ENCODE measurements around the gene ZNF710.
A peak's percentile ranks its signal among the peaks of the same experiment; 100 is the strongest.
"Not testable (repeated sequence)": the region's sequence is repeated elsewhere in the genome, so short reads cannot be mapped to it uniquely, and the experiment has no call there.

Gene ZNF710

DNA sequence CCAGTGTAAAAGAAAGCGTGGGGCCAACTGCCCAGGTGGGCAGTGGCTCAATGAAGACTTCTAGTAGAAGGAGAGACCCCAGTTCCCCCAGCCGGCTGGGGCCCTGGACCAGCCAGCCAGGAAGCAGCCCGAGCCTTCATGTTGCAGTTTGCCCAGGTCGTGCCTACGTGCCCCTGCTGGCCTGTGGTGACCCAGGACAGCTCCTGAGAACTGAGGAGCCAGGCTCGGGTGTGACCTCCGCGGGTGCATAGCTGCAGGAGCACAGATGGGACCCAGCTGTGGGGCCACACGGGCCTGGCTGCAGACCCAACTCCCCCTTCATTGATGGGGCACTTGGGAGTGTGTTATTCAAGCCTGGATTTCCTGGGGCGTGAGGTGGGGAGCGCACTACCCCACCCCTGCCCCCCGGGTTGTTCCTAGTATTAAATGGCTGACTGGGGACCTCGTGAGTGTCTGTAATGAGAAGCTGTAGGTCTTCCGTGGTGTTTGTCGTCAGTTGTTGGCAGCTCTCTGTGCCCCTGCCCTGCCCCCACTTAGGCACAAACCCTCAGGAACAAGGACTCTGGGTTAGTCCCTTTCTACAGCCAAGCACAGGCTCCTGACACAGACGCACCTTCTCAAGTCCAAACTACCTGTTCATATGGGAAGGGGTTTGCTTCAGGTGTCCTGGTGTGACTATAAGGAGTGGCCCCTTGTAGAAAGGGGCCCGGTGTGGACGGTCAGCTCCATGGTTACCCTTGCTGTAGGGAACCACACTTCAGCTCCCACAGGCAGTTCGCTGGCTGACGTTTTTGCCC, 62.0 kb downstream of the ZNF710 start:
- DNase-seq: no peak

DNA sequence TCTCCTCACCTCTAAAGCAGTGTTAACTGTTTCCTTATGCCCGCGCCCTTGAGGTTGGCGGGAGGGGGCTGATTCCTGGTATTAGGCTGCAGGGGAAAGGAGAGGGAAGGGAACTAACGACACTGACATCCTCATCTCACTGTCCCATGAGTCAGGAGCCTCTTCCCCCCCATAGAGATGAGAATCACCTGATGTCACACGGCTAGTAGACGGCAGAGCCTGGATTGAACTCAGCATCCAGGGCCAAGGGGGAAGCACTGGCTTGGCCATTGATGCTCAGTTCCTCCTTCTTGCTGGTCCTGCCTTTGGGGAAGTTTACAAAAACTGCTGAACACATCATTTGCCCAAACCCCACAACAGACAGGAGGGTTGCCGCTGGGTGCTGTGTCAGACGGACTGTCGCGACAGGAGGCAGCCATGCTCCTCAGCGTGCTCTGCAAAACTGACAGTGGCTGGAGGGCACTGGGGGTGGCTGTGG, 62.7 kb downstream of the ZNF710 start:
- peak; percentile 58 for DNase-seq

GRCh38 chr15:90064911-90065681, 64.0 kb downstream of the ZNF710 start:
- no peak for DNase-seq

DNA sequence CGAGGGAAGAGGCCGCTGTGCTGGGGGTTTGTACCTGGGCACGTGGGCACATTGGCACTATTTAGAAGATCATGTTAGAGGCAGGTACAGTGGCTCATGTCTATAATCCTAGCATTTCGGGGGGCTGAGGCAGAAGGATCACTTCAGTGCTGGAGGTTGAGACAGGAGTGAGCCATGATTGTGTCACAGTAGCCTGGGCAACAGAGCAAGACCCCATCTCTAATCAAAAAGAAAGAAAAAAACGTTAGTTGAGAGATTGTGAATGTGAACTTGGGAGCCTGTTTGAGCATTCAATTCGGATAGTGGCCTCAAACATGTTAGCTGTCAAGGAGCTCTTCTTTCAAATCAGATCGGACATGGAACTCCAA, 64.5 kb downstream of the ZNF710 start:
- DNase-seq: no peak

DNA sequence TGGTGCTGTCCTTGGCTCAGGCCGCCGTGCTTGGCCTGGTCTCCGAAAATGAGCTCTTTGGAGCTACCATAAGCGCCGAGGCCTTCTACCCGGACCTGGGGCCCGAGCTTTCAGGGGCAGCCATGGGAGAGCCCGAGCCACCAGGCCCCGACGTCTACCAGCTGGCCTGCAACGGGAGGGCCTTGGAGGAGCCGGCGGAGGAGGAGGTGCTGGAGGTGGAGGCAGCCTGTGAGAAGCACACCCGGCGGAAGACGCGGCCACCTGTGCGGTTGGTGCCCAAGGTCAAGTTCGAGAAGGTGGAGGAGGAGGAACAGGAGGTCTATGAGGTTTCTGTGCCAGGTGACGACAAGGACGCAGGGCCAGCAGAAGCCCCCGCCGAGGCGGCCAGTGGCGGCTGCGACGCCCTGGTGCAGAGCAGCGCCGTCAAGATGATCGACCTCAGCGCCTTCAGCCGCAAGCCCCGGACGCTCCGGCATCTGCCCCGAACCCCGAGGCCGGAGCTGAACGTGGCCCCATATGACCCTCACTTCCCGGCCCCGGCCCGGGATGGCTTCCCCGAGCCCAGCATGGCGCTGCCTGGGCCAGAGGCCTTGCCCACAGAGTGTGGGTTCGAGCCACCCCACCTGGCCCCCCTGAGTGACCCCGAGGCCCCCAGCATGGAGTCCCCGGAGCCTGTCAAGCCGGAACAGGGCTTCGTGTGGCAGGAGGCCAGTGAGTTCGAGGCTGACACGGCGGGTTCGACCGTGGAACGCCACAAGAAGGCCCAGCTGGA, 66.2 kb downstream of the ZNF710 start:
- no peak for DNase-seq

DNA sequence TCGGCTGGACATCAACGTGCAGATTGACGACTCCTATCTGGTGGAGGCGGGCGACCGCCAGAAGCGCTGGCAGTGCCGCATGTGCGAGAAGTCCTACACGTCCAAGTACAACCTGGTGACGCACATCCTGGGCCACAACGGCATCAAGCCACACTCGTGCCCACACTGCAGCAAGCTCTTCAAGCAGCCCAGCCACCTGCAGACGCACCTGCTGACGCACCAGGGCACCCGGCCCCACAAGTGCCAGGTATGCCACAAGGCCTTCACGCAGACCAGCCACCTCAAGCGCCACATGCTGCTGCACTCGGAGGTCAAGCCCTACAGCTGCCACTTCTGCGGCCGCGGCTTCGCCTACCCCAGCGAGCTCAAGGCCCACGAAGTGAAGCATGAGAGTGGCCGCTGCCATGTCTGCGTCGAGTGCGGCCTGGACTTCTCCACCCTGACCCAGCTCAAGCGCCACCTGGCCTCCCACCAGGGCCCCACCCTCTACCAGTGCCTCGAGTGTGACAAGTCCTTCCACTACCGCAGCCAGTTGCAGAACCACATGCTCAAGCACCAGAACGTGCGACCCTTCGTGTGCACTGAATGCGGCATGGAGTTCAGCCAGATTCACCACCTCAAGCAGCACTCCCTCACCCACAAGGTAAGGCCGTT, 67.0 kb downstream of the ZNF710 start:
- no peak for DNase-seq

GRCh38 chr15:90070623-90071022, 69.5 kb downstream of the ZNF710 start:
- DNase-seq: not testable (repeated sequence)

DNA sequence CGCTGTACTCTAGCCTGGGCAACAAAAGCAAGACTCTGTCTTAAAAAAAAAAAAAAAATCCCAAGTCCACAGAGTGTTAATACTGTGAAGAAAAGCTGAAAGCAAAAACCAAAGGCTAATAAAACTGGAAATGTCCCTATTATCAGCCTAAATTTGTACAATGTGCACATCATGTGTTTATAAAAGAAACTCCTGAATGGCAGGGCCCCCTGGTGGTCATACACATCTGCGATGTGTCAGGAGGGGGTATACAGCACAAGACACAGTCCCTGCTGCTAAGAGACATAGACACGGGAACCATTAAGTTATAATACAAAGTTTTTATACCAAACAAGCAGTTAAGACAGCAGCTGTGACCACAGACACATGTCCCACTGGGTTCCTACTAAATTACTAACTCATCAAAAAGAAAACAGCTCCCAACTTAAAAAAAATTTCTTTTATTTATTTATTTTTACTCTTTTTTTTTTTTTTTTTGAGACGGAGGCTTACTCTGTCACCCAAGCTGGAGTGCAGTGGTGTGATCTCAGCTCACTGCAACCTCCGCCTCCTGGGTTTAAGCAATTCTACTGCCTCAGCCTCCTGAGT, 70.2 kb downstream of the ZNF710 start:
- peak; percentile 96 for DNase-seq

DNA sequence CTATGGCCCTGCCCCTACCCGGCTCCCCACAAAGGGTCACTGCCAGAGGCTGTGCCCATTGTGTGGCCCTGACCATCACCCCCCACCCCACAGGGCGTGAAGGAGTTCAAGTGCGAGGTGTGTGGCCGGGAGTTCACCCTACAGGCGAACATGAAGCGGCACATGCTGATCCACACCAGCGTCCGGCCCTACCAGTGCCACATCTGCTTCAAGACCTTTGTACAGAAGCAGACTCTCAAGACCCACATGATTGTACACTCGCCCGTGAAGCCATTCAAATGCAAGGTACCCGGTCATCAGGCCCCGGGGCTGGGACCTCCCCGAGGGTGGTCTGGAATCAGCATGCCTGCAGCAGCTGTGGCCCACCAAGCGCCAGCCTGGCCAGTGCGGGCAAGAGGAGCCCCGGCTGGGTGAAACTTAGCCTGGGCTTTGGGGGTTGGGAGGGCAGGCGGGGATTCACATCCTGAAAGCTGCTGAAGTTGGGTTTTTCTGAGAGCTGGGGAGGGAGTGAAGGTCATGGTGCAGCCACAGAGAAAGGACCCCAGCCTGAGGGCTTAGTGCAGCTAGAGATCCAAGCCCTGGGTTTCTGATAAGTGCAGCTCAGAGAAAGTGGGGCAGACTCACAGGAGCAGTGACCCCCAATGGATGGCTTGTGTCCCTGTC, 72.0 kb downstream of the ZNF710 start:
- DNase-seq: no peak

DNA sequence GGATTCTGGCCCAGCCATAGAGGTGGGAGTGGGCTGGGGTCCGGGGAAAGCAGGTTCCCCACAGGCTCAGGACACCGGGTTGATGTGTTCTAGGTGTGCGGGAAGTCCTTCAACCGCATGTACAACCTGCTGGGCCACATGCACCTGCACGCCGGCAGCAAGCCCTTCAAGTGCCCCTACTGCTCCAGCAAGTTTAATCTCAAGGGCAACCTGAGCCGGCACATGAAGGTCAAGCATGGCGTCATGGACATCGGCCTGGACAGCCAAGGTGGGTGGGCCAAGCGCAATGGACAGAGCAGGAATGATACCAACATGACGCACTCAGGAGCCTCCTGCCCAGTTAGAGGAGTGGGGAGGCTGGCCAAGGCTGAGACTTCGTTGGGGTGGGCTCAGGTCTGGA, 72.9 kb downstream of the ZNF710 start:
- no peak for DNase-seq

DNA sequence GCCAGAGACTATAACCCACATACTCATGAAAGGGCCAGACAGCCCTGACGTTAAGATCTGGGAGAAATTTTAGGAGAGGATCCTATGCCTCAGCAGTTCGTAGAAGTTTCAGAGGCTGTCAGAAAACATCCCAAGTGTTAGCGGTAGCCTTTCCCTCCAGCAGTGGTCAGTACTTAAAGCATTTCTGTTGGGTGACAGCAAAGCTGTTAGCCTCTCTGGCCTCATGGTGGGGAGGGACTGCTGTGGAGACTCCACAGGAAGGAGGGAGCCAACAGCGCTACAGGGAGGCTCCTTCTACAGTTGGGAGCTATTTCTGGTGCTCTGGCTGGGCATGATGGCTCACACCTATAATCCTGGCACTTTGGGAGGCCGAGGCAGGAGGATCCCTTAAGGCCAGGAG, 73.8 kb downstream of the ZNF710 start:
- no peak for DNase-seq

DNA sequence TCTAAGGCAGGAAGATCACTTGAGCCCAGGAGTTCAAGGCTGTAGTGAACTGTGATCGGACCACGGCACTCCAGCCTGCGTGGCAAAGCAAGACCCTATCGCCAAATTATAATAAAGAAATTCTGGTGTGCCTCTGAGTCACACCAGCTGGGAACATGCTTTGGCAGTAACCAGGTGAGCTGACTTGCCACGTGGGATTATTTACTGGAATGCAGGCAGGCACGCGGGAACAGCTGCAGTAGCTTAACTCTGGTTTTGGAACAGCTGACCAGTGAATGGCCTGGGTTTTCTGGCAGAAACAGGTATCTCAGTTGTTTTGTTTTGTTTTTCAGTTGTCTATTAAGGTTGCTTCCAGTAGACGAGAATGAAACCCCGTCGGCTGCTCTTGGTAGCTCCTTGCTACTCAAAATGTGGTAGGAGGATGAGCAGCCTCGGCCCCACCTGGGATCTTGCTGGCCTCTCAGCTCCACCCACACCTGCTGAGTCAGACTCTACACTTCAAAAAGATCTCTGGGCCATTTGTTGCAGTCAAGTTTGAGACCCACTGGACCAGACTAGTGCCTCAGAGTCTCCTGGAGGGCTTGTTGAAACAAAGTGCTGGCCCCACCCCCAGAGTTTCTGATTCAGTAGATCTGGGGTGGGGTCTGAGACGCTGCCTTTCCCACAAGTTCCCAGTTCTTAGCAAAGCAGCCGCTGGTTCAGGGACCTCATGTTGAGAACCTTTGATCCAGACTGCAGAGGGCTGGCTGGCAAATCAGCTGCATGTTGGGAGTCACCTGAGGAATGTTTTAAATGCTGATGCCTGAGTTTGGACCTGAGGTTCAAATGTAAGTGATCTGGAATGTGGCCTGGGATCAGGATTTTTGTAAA, 74.5 kb downstream of the ZNF710 start:
- no peak for DNase-seq

DNA sequence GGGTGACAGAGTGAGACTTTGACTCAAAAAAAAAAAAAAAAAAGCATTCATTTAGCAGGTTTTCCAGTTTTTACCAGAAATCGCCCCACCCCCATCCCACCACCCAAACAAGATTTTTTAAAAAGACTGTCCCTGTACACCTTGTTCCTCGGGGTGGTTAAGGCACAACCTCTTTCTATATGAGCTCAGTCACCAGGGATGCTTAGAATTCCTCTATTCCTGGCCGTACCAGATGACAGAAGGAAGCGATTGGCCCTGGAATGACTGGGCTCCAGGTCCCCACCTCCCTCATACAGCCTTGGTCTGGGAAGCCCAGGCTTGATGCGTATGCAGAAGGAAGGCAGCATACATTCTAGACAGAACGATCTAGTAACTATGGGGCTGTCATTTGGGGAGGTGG, 75.6 kb downstream of the ZNF710 start:
- no peak for DNase-seq

DNA sequence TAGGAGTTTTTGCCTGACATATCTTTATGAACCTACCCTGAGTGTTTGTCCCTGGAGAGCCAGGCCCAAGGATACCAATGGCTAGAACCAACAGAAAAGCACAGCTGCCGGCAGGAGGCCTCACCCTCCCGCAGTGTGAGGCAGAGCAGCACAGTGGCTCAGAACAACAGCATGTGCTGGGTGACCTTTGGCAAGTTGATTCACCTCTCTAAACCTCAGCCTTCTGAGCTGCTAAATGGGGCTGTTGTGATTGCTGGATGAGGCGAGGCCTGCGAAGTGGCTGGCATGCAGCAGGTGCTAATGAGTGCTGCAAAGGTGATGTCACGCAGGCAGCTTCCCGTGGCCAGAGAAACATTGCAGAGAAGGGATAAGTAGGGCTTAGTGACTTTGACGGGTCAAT, 77.8 kb downstream of the ZNF710 start:
- DNase-seq: no peak

- no peak for DNase-seq
Measured at GRCh38 chr15:90079619-90080457, 78.7 kb downstream of the ZNF710 start.

DNA sequence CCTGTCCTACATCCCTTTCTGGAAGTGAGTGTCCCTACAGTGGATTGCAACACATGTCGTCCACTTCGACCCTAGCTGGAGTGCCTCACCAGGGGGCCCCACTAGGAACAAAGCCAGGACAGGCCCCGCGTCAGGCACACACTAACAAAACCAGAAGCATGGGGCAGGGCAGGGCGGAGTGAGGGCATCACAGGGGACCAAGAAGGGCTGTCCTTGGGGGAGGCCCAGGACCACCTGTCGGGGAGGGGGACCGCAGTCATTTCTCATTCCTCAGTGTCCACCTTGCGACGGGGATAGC, 79.3 kb downstream of the ZNF710 start:
- DNase-seq: no peak

GRCh38 chr15:90080818-90081393, 79.8 kb downstream of the ZNF710 start:
- no peak for DNase-seq

- no peak for DNase-seq
Measured at GRCh38 chr15:90082140-90082715, 81.1 kb downstream of the ZNF710 start.

DNA sequence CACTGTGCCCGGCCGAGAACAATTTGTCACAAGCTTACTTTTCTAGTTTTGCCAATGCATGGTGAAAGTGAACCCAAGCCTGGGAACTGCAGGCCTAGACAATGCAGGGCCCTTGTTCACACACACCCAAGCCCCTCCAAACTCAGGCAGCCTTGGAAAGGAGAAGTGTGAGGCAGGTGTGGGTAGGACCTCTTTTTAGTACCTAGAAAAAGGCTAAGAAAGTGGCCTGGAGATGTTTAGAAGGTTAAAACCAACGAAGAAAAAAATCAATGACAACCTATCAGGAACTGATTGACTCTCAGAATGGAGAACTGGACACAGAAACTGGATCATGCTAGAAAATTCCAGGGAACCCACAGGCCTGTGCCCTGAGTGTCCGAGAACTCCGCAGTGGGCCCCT, 82.3 kb downstream of the ZNF710 start:
- no peak for DNase-seq

Data from hematopoietic multipotent progenitor cell treated with erythropoietin and hydrocortisone succinate and interleukin-3 and kit ligand, for 6 days (in vitro differentiated cells).